Bronchial epithelial cell (primary cell): ENCODE results near the gene ZDHHC21. TPM values are rescaled to one million over a fixed set of nuclear protein-coding genes. Genes with fewer than 3 reads are reported as not detected.

Source experiments
- DNase-seq: peaks from one replicate; pipeline ENCODE4 v3.0.0-alpha.2; 2010; ENCODE audit warnings: low read depth
- FAIRE-seq: peaks from 2 replicates; lab custom pipeline; 2011; peaks lifted over from hg19 to GRCh38; lab: Jason Lieb, UNC
- H3K27me3 ChIP-seq: 2 replicates; pipeline ENCODE4 v1.5.1; 2011; ENCODE audit warnings: low read length; ENCODE audit not compliant: control insufficient read depth, insufficient read depth
- H3K36me3 ChIP-seq: 2 replicates; pipeline ENCODE4 v1.5.1; 2011; ENCODE audit warnings: low read length; ENCODE audit not compliant: control insufficient read depth, insufficient read depth
- H3K4me3 ChIP-seq: 2 replicates; pipeline ENCODE4 v1.5.1; 2011; ENCODE audit warnings: mild to moderate bottlenecking, low read depth, low read length, control low read depth
- CTCF ChIP-seq: IDR thresholded peaks from 2 replicates; pipeline ENCODE4 v1.5.1; 2011; ENCODE audit warnings: mild to moderate bottlenecking, moderate library complexity, low read length, control low read depth, inconsistent platforms; ENCODE audit not compliant: insufficient read depth, severe bottlenecking
- total RNA-seq: library from RNA; depleted of rRNA; stranded (reverse); fragments of >200 nt; gene quantifications from 2 replicates; pipeline ENCODE4 v1.2.1, GENCODE V29; 2014

ZDHHC21 gene
- total RNA-seq, 1 donor from 2014 or later, result 8.4 TPM

- FAIRE-seq (no peak), DNase-seq (no peak)
- Histone ChIP-seq H3K36me3 (no peaks in the 10 kb centered on the region), H3K4me3 (no peak overlapping the region), H3K27me3 (no peaks in the 10 kb centered on the region)
- no peak for TF ChIP-seq CTCF
Observed at GRCh38 chr9:14633906-14634565, 59.2 kb downstream of the ZDHHC21 start.

GRCh38 chr9:14633148-14633547 lies 60.1 kb downstream of the ZDHHC21 start:
- no peak for TF ChIP-seq CTCF
- no peaks in the 10 kb centered on the region for H3K27me3 ChIP-seq
- no peak overlapping the region for H3K4me3 ChIP-seq
- no peak for FAIRE-seq
- no peaks in the 10 kb centered on the region for H3K36me3 ChIP-seq
- DNase-seq, result no peak

GRCh38 chr9:14627513-14627912 lies 65.7 kb downstream of the ZDHHC21 start:
- no peaks in the 10 kb centered on the region for H3K36me3 ChIP-seq
- FAIRE-seq (no peak), DNase-seq (no peak)
- H3K27me3 ChIP-seq, result no peaks in the 10 kb centered on the region
- no peak for TF ChIP-seq CTCF
- H3K4me3 ChIP-seq, result no peak overlapping the region

- no peak for TF ChIP-seq CTCF
- DNase-seq (no peak), FAIRE-seq (no peak)
- no peak overlapping the region for H3K4me3 ChIP-seq
- H3K36me3 ChIP-seq, result peaks cover 2% of the 10 kb centered on the region
- no peaks in the 10 kb centered on the region for H3K27me3 ChIP-seq
Observed at GRCh38 chr9:14618836-14619420, 74.3 kb downstream of the ZDHHC21 start.

GRCh38 chr9:14616188-14616982 lies 76.8 kb downstream of the ZDHHC21 start:
- Histone ChIP-seq H3K4me3 (no peak overlapping the region), H3K36me3 (peaks cover 2% of the 10 kb centered on the region), H3K27me3 (no peaks in the 10 kb centered on the region)
- FAIRE-seq (no peak), DNase-seq (peak; percentile 65)
- peak; percentile 36 for TF ChIP-seq CTCF
